ENCODE measurements around the gene VSTM2A.

- TF ChIP-seq SAP30 (IDR thresholded peaks at IDR 0.05; ENCODE audit: insufficient read depth, insufficient replicate concordance, low read length): no peak
- TF ChIP-seq, protein P1, sequence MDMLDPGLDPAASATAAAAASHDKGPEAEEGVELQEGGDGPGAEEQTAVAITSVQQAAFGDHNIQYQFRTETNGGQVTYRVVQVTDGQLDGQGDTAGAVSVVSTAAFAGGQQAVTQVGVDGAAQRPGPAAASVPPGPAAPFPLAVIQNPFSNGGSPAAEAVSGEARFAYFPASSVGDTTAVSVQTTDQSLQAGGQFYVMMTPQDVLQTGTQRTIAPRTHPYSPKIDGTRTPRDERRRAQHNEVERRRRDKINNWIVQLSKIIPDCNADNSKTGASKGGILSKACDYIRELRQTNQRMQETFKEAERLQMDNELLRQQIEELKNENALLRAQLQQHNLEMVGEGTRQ (IDR thresholded peaks at IDR 0.05; ENCODE audit: low read length): no peak
- TF ChIP-seq EP300 (IDR thresholded peaks at IDR 0.05; ENCODE audit: borderline replicate concordance in 1 of 2, low read depth in 2 of 2, low read length in 2 of 2): no peak
- no peak for TF ChIP-seq EZH2 (IDR thresholded peaks at IDR 0.05; ENCODE audit: low read depth, low read length, severe bottlenecking)
- TF ChIP-seq HDAC6 (IDR thresholded peaks at IDR 0.05; ENCODE audit: low read depth, low read length): no peak
- no peak for TF ChIP-seq POU5F1 (IDR thresholded peaks at IDR 0.05; ENCODE audit: low read depth, low read length)
Measured at GRCh38 chr7:54550471-54550870, 8.3 kb downstream of the VSTM2A start.

Measured in H1 (cell line).